OCI-LY7 (cell line): ENCODE results near the gene MRPL19. TPM values are rescaled to one million over a fixed set of nuclear protein-coding genes. Genes with fewer than 3 reads are reported as not detected.

ENCODE experiments used
- BruUV-seq: library from RNA; stranded (reverse); fragments of 400-500 nt; replicated peaks from 2 replicates; lab custom pipeline; 2021; lab: Mats Ljungman, UMichigan
- CTCF ChIA-PET: fragments of 300-600 bp; sonication (Branson Sonifier 250); formaldehyde crosslinking; loops from one replicate; lab custom pipeline; 2022; ENCODE audit warnings: antibody characterized with exemption; ENCODE audit not compliant: unreplicated experiment; lab: Charles Lee
- POLR2A ChIA-PET: fragments of 300-600 bp; sonication (Branson Sonifier 250); formaldehyde crosslinking; loops from one replicate; lab custom pipeline; 2022; ENCODE audit warnings: antibody characterized with exemption; lab: Charles Lee
- DNase-seq: peaks from one replicate; pipeline ENCODE4 v3.0.0-alpha.2; 2015; ENCODE audit warnings: low spot score
- H2AFZ ChIP-seq: fragments of 200-600 bp; sonication (generic), shearing (Covaris generic); 2 replicates; pipeline ENCODE4 v1.6.1; 2014; ENCODE audit warnings: mild to moderate bottlenecking, antibody characterized with exemption, low read length, moderate library complexity
- H3K27ac ChIP-seq: fragments of 200-600 bp; sonication (generic); 2 replicates; pipeline ENCODE4 v1.5.1; 2014; ENCODE audit warnings: mixed run types, low read depth, mild to moderate bottlenecking, moderate library complexity, low read length, inconsistent platforms; ENCODE audit not compliant: poor library complexity, severe bottlenecking
- H3K36me3 ChIP-seq: fragments of 200-600 bp; sonication (generic); 2 replicates; pipeline ENCODE4 v1.6.1; 2014; ENCODE audit warnings: mild to moderate bottlenecking, antibody characterized with exemption, low read length, moderate library complexity, mixed read lengths; ENCODE audit not compliant: insufficient read depth
- H3K4me1 ChIP-seq: fragments of 200-600 bp; sonication (generic); 2 replicates; pipeline ENCODE4 v1.5.1; 2014; ENCODE audit warnings: mild to moderate bottlenecking, low read length; ENCODE audit not compliant: insufficient read depth, poor library complexity, severe bottlenecking
- H3K4me2 ChIP-seq: fragments of 200-600 bp; sonication (generic); 2 replicates; pipeline ENCODE4 v1.6.1; 2014; ENCODE audit warnings: mild to moderate bottlenecking, low read length
- H3K4me3 ChIP-seq: fragments of 200-600 bp; sonication (generic); 2 replicates; pipeline ENCODE4 v1.5.1; 2014; ENCODE audit warnings: mild to moderate bottlenecking, low read depth, low read length; ENCODE audit not compliant: poor library complexity, severe bottlenecking
- H3K79me2 ChIP-seq: fragments of 200-600 bp; sonication (generic); 2 replicates; pipeline ENCODE4 v1.6.1; 2016; ENCODE audit warnings: low read depth, mild to moderate bottlenecking, low read length, moderate library complexity, mixed read lengths; ENCODE audit not compliant: insufficient read depth
- H3K9me2 ChIP-seq: fragments of 200-600 bp; sonication (generic); 2 replicates; pipeline ENCODE4 v1.6.1; 2016; ENCODE audit warnings: mild to moderate bottlenecking, low read length, mixed read lengths; ENCODE audit not compliant: insufficient read depth
- H3K9me3 ChIP-seq: fragments of 200-600 bp; sonication (generic); 2 replicates; pipeline ENCODE4 v1.6.1; 2014; ENCODE audit warnings: mild to moderate bottlenecking, mixed run types, low read length, mixed read lengths
- H4K20me1 ChIP-seq: fragments of 200-600 bp; sonication (generic); 2 replicates; pipeline ENCODE4 v1.6.1; 2014; ENCODE audit warnings: mild to moderate bottlenecking, antibody characterized with exemption, low read length, moderate library complexity, mixed read lengths; ENCODE audit not compliant: insufficient read depth
- EZH2phosphoT487 ChIP-seq: fragments of 200-600 bp; sonication (generic); IDR thresholded peaks from 2 replicates; pipeline ENCODE4 v1.6.1; 2018; ENCODE audit warnings: low read depth, borderline replicate concordance, mild to moderate bottlenecking, mixed run types, antibody characterized with exemption, low read length, moderate library complexity, mixed read lengths
- intact Hi-C: fragments of 100-400 bp; cut with micrococcal nuclease; formaldehyde crosslinking; loops from one replicate; pipeline ENCODE4 v1.10.0; 2022; ENCODE audit not compliant: unreplicated experiment
- total RNA-seq, 2 experiments: library from RNA; depleted of rRNA in 1 of 2; stranded (reverse); fragments of >200 nt in 1 of 2; shearing (Covaris generic) in 1 of 2; gene quantifications; 2 replicates each; pipeline ENCODE4 v1.2.3, GENCODE V29; 2014 to 2022
- TF ChIP-seq, protein P1 (sequence below): fragments of 200-600 bp; sonication (generic); conservative IDR thresholded peaks from 2 replicates; pipeline ENCODE4 v1.5.1; 2014; ENCODE audit warnings: mild to moderate bottlenecking, antibody characterized with exemption, low read length, moderate library complexity, mixed read lengths

MRPL19 gene
- total RNA-seq, 2 experiments from 2014 or later: 42.6 to 52.7 TPM

DNA sequence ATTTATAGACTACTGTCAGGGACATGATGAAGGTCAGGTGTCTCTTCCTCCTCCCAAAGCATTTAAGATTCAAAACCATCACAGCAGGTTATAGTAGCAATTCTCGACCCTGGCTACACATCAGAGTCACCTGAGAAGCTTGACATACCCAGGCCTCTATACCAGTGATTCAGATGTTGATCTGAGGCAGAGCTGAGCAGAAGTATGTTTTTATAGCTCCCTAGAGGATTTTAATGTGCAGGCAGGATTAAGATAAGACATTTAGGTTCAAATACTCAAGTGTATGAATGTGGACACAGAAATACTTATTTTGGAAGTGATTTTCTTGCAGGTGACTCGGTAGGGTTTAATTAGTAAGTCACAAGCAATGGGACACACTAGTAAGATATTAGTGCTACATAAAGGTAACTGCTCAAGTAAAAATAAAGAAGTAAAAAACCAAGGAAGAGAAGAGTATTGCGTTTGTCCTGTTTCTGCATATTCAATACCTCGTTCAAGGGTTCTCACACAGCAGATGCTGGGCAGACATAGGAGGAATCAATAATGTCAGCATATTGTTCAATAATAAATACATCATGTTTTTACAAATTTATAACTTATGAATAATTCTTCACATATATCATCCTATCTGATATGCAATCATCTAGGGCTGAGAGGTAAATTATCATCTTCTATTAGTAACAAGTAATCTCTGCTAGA, 57.2 kb downstream of the MRPL19 start:
- no peak overlapping the region for H3K4me3 ChIP-seq
- H3K79me2 ChIP-seq: peaks cover 19% of the 10 kb centered on the region; the same call in 1 of the 2 replicates
- ChIA-PET CTCF (no interaction called here), POLR2A (no interaction called here)
- peaks cover 9% of the 10 kb centered on the region for H3K4me1 ChIP-seq
- H3K4me2 ChIP-seq: no peak overlapping the region
- H4K20me1 ChIP-seq: no peaks in the 10 kb centered on the region
- H3K9me2 ChIP-seq: no peaks in the 10 kb centered on the region
- H3K27ac ChIP-seq: no peak overlapping the region
- peaks cover 71% of the 10 kb centered on the region for H3K36me3 ChIP-seq
- no peak overlapping the region for H2AFZ ChIP-seq
- DNase-seq: no peak
- no TSS peak for BruUV-seq
- intact Hi-C loops: no loop called here
- TF ChIP-seq EZH2phosphoT487: no peak
- TF ChIP-seq, protein P1, sequence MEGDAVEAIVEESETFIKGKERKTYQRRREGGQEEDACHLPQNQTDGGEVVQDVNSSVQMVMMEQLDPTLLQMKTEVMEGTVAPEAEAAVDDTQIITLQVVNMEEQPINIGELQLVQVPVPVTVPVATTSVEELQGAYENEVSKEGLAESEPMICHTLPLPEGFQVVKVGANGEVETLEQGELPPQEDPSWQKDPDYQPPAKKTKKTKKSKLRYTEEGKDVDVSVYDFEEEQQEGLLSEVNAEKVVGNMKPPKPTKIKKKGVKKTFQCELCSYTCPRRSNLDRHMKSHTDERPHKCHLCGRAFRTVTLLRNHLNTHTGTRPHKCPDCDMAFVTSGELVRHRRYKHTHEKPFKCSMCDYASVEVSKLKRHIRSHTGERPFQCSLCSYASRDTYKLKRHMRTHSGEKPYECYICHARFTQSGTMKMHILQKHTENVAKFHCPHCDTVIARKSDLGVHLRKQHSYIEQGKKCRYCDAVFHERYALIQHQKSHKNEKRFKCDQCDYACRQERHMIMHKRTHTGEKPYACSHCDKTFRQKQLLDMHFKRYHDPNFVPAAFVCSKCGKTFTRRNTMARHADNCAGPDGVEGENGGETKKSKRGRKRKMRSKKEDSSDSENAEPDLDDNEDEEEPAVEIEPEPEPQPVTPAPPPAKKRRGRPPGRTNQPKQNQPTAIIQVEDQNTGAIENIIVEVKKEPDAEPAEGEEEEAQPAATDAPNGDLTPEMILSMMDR: no peak
- H3K9me3 ChIP-seq: no peaks in the 10 kb centered on the region

DNA sequence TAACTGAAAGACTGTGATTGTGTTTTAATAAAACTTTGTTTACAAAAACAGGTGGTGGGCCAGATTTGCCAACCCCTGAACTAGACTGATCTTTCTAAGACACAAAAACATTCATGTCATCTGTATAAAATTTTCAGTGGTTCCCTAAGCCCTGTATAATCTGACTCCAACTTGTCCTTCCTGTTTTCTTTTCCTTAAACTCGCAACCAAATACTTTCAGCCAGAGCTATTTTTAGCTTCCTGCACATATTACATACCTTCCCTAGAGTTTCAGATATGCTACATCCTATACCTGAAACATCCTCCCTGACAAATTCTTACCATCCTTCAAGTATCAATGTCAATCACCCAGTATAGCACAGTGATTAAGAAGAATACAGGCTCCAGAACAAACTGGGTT, 59.3 kb downstream of the MRPL19 start:
- no peak for TF ChIP-seq EZH2phosphoT487
- TF ChIP-seq, protein P1: no peak
- POLR2A ChIA-PET: interaction anchor here (0.7 kb wide), 1 partner anchor 60 kb away, joined by 3 read pairs; no protein-coding TSS in a partner anchor
- CTCF ChIA-PET: no interaction called here
- Histone ChIP-seq H3K4me2 (no peak overlapping the region), H2AFZ (no peak overlapping the region), H3K4me3 (no peak overlapping the region), H3K4me1 (peaks cover 15% of the 10 kb centered on the region), H3K36me3 (peaks cover 51% of the 10 kb centered on the region), H3K27ac (no peak overlapping the region), H3K9me2 (no peaks in the 10 kb centered on the region), H3K79me2 (peaks cover 34% of the 10 kb centered on the region; the same call in 1 of the 2 replicates), H3K9me3 (no peaks in the 10 kb centered on the region), H4K20me1 (no peaks in the 10 kb centered on the region)
- intact Hi-C loops: no loop called here
- DNase-seq: no peak
- no TSS peak for BruUV-seq

DNA sequence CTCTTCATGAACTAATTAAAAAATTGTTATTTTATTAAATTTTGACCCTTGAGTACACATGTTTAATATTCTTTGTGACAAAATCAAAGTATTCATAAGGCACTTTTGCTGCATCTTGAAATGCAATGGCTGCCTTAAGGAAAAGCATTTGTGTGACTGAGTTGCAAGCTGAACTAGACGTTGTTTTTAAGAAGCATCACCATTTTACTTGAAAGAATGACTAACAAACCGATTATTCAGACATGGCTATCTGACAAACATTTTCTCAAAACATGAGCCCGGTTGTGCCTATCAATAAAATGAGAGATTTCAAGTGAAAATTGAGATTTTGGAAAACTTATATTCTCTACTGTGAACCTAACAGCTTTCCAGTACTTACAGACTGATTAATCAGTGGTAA, 61.3 kb downstream of the MRPL19 start:
- no TSS peak for BruUV-seq
- Histone ChIP-seq H3K27ac (no peak overlapping the region), H3K4me2 (peak overlapping the region; percentile 99; the same call in 1 of the 2 replicates), H4K20me1 (no peaks in the 10 kb centered on the region), H3K4me1 (peaks cover 21% of the 10 kb centered on the region), H3K4me3 (no peak overlapping the region), H3K9me3 (no peaks in the 10 kb centered on the region), H3K79me2 (peaks cover 34% of the 10 kb centered on the region; the same call in 1 of the 2 replicates), H3K36me3 (peaks cover 31% of the 10 kb centered on the region), H2AFZ (no peak overlapping the region), H3K9me2 (no peaks in the 10 kb centered on the region)
- POLR2A ChIA-PET: interaction anchor here (0.7 kb wide), 1 partner anchor 47 kb away, joined by 3 read pairs; no protein-coding TSS in a partner anchor
- intact Hi-C loops: no loop called here
- TF ChIP-seq, protein P1: no peak
- TF ChIP-seq EZH2phosphoT487: no peak
- DNase-seq: no peak
- CTCF ChIA-PET: no interaction called here
